ENCODE data around the gene OTOG.

The OTOG gene

GRCh38 chr11:17588721-17589120 lies 41.7 kb downstream of the OTOG start:
- H3K9me3 ChIP-seq (ENCODE audit: insufficient read depth, low read depth, low read length) = no peaks in the 10 kb centered on the region
- no peaks in the 10 kb centered on the region for H3K4me1 ChIP-seq (ENCODE audit: insufficient read depth, low read length, poor library complexity, severe bottlenecking)
- no peak overlapping the region for H3K9ac ChIP-seq (ENCODE audit: low read depth, low read length, poor library complexity, severe bottlenecking)
- no peaks in the 10 kb centered on the region for H3K79me2 ChIP-seq (ENCODE audit: insufficient read depth, low read length)
- TF ChIP-seq CTCF (conservative IDR thresholded peaks at IDR 0.05; ENCODE audit: low read length) = no peak
- no peak for TF ChIP-seq EZH2phosphoT487 (IDR thresholded peaks at IDR 0.05; ENCODE audit: borderline replicate concordance)
- H2AFZ ChIP-seq (ENCODE audit: low read length) = no peak overlapping the region
- no peaks in the 10 kb centered on the region for H3K36me3 ChIP-seq (ENCODE audit: insufficient read depth, low read length)
- no peak overlapping the region for H3K4me3 ChIP-seq (ENCODE audit: low read length, poor library complexity, severe bottlenecking)
- no peaks in the 10 kb centered on the region for H3F3A ChIP-seq (ENCODE audit: low read depth)
- no peaks in the 10 kb centered on the region for H4K20me1 ChIP-seq (ENCODE audit: insufficient read depth, low read length, poor library complexity, severe bottlenecking)
- no peaks in the 10 kb centered on the region for H3K9me2 ChIP-seq (replicated peaks; ENCODE audit: low read depth, low read length)
- H3K27me3 ChIP-seq (ENCODE audit: insufficient read depth, low read length, poor library complexity, severe bottlenecking) = no peaks in the 10 kb centered on the region
- no peak overlapping the region for H3K4me2 ChIP-seq (ENCODE audit: low read depth, low read length, poor library complexity, severe bottlenecking)

GRCh38 chr11:17590463-17590862 lies 43.4 kb downstream of the OTOG start:
- TF ChIP-seq CTCF (conservative IDR thresholded peaks at IDR 0.05; ENCODE audit: low read length) (no peak), EZH2phosphoT487 (IDR thresholded peaks at IDR 0.05; ENCODE audit: borderline replicate concordance) (no peak)
- Histone ChIP-seq H3K9me3 (ENCODE audit: insufficient read depth, low read depth, low read length) (no peaks in the 10 kb centered on the region), H3K4me1 (ENCODE audit: insufficient read depth, low read length, poor library complexity, severe bottlenecking) (no peaks in the 10 kb centered on the region), H4K20me1 (ENCODE audit: insufficient read depth, low read length, poor library complexity, severe bottlenecking) (no peaks in the 10 kb centered on the region), H3K4me2 (ENCODE audit: low read depth, low read length, poor library complexity, severe bottlenecking) (no peak overlapping the region), H2AFZ (ENCODE audit: low read length) (no peak overlapping the region), H3K79me2 (ENCODE audit: insufficient read depth, low read length) (no peaks in the 10 kb centered on the region), H3K27me3 (ENCODE audit: insufficient read depth, low read length, poor library complexity, severe bottlenecking) (no peaks in the 10 kb centered on the region), H3K9ac (ENCODE audit: low read depth, low read length, poor library complexity, severe bottlenecking) (no peak overlapping the region), H3K4me3 (ENCODE audit: low read length, poor library complexity, severe bottlenecking) (no peak overlapping the region), H3K36me3 (ENCODE audit: insufficient read depth, low read length) (no peaks in the 10 kb centered on the region), H3F3A (ENCODE audit: low read depth) (no peaks in the 10 kb centered on the region), H3K9me2 (replicated peaks; ENCODE audit: low read depth, low read length) (no peaks in the 10 kb centered on the region)

- Histone ChIP-seq H3K9me2 (replicated peaks; ENCODE audit: low read depth, low read length) (no peaks in the 10 kb centered on the region), H3F3A (ENCODE audit: low read depth) (no peaks in the 10 kb centered on the region), H3K4me1 (ENCODE audit: insufficient read depth, low read length, poor library complexity, severe bottlenecking) (no peaks in the 10 kb centered on the region), H3K27me3 (ENCODE audit: insufficient read depth, low read length, poor library complexity, severe bottlenecking) (no peaks in the 10 kb centered on the region), H3K4me3 (ENCODE audit: low read length, poor library complexity, severe bottlenecking) (no peak overlapping the region), H3K79me2 (ENCODE audit: insufficient read depth, low read length) (no peaks in the 10 kb centered on the region), H3K9ac (ENCODE audit: low read depth, low read length, poor library complexity, severe bottlenecking) (no peak overlapping the region), H3K36me3 (ENCODE audit: insufficient read depth, low read length) (no peaks in the 10 kb centered on the region), H3K9me3 (ENCODE audit: insufficient read depth, low read depth, low read length) (no peaks in the 10 kb centered on the region), H3K4me2 (ENCODE audit: low read depth, low read length, poor library complexity, severe bottlenecking) (no peak overlapping the region), H4K20me1 (ENCODE audit: insufficient read depth, low read length, poor library complexity, severe bottlenecking) (no peaks in the 10 kb centered on the region), H2AFZ (ENCODE audit: low read length) (no peak overlapping the region)
- TF ChIP-seq CTCF (conservative IDR thresholded peaks at IDR 0.05; ENCODE audit: low read length) = no peak
- TF ChIP-seq EZH2phosphoT487 (IDR thresholded peaks at IDR 0.05; ENCODE audit: borderline replicate concordance) = no peak
These were observed 44.2 kb downstream of the OTOG start for GRCh38 chr11:17591293-17591692.
